ENCODE measurements around the gene TLNRD1.

DNA sequence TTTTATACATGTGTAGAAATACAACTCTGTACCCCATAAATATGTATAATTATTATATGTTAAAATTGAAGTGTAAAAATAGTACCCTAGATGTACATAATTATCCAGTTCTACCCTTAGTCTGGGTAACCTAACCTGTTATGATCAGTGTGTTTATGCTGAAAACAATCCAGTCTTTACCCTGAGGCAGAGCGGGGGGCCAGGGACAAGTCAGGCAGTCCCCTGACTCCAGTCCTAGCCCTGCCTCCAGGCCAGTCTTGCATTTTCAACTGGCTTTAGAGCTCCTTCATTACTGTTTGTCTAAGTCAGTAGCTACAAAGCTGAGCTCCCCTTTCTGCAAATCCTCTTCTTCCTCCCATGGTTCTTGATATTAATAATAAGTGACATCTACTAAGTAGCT is 14.2 kb upstream of the TLNRD1 start:
- TF ChIP-seq POLR2A (IDR thresholded peaks at IDR 0.05), result no peak
- TF ChIP-seq, protein P1, sequence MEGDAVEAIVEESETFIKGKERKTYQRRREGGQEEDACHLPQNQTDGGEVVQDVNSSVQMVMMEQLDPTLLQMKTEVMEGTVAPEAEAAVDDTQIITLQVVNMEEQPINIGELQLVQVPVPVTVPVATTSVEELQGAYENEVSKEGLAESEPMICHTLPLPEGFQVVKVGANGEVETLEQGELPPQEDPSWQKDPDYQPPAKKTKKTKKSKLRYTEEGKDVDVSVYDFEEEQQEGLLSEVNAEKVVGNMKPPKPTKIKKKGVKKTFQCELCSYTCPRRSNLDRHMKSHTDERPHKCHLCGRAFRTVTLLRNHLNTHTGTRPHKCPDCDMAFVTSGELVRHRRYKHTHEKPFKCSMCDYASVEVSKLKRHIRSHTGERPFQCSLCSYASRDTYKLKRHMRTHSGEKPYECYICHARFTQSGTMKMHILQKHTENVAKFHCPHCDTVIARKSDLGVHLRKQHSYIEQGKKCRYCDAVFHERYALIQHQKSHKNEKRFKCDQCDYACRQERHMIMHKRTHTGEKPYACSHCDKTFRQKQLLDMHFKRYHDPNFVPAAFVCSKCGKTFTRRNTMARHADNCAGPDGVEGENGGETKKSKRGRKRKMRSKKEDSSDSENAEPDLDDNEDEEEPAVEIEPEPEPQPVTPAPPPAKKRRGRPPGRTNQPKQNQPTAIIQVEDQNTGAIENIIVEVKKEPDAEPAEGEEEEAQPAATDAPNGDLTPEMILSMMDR (IDR thresholded peaks at IDR 0.05), result no peak
